Progenitor cell of endocrine pancreas (in vitro differentiated cells): ENCODE results near the gene KLF8. TPM values are rescaled to one million over a fixed set of nuclear protein-coding genes. Genes with fewer than 3 reads are reported as not detected.

Source experiments
- DNase-seq: peaks from one replicate; pipeline ENCODE4 v3.0.0; 2021; ENCODE audit warnings: low spot score; ENCODE audit not compliant: unreplicated experiment
- H3K27ac Mint-ChIP-seq: 2 replicates; pipeline ENCODE4 v1.8.0; 2021; ENCODE audit warnings: mild to moderate bottlenecking, moderate library complexity, mixed read lengths
- H3K27me3 Mint-ChIP-seq: 2 replicates; pipeline ENCODE4 v1.8.0; 2021; ENCODE audit warnings: mixed read lengths
- H3K36me3 Mint-ChIP-seq: 2 replicates; pipeline ENCODE4 v1.8.0; 2022; ENCODE audit warnings: mixed read lengths; ENCODE audit not compliant: insufficient read depth
- H3K4me1 Mint-ChIP-seq: 2 replicates; pipeline ENCODE4 v1.8.0; 2021; ENCODE audit warnings: low read depth, mixed read lengths
- H3K4me3 Mint-ChIP-seq: 2 replicates; pipeline ENCODE4 v1.8.0; 2021; ENCODE audit warnings: low read depth, mild to moderate bottlenecking, moderate library complexity, mixed read lengths
- H3K9me3 Mint-ChIP-seq: 2 replicates; pipeline ENCODE4 v1.8.0; 2021; ENCODE audit warnings: low read depth, mixed read lengths
- total RNA-seq: library from RNA; stranded (reverse); gene quantifications from 2 replicates; pipeline ENCODE4 v1.2.1, GENCODE V29; 2021
- TF ChIP-seq, protein P1 (sequence below): fragments of 200-600 bp; sonication (generic); IDR thresholded peaks from one replicate; pipeline ENCODE4 v1.5.0; 2021; ENCODE audit warnings: antibody characterized with exemption, mild to moderate bottlenecking; ENCODE audit not compliant: unreplicated experiment

The KLF8 gene
- total RNA-seq, 1 donor from 2014 or later: 4.7 TPM

- H3K4me3 Mint-ChIP-seq: no peak overlapping the region
- peaks cover 10% of the 10 kb centered on the region for H3K9me3 Mint-ChIP-seq
- peaks cover 1% of the 10 kb centered on the region for H3K4me1 Mint-ChIP-seq
- H3K27ac Mint-ChIP-seq: no peak overlapping the region
- H3K27me3 Mint-ChIP-seq: peaks cover 29% of the 10 kb centered on the region
- no peak for DNase-seq
- no peaks in the 10 kb centered on the region for H3K36me3 Mint-ChIP-seq
- TF ChIP-seq, protein P1, sequence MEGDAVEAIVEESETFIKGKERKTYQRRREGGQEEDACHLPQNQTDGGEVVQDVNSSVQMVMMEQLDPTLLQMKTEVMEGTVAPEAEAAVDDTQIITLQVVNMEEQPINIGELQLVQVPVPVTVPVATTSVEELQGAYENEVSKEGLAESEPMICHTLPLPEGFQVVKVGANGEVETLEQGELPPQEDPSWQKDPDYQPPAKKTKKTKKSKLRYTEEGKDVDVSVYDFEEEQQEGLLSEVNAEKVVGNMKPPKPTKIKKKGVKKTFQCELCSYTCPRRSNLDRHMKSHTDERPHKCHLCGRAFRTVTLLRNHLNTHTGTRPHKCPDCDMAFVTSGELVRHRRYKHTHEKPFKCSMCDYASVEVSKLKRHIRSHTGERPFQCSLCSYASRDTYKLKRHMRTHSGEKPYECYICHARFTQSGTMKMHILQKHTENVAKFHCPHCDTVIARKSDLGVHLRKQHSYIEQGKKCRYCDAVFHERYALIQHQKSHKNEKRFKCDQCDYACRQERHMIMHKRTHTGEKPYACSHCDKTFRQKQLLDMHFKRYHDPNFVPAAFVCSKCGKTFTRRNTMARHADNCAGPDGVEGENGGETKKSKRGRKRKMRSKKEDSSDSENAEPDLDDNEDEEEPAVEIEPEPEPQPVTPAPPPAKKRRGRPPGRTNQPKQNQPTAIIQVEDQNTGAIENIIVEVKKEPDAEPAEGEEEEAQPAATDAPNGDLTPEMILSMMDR: no peak
These were observed 1.5 kb downstream of the KLF8 start for GRCh38 chrX:56233682-56234081.

DNA sequence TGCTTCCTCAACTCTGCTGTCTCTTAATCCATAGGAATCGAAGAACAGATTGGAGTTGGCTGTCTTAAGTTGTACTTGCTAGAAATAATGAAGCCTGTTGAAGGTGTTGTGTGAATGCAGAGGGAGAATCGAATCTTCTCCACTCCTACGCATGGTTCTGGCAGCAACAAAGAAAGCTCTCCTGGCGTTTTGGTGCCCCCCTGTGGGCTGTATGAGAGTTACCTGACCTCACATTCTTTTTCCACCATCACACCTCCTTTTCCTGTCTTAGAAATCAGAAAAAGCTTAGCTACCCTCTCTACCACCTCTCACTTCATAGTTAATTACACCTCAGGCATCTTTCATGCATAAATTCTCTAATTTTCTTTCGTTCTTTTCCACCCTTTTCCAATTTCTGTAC, 16.3 kb downstream of the KLF8 start:
- Mint-ChIP-seq H3K36me3 (no peaks in the 10 kb centered on the region), H3K4me3 (no peak overlapping the region), H3K27me3 (no peaks in the 10 kb centered on the region), H3K9me3 (peaks cover 14% of the 10 kb centered on the region), H3K27ac (no peak overlapping the region), H3K4me1 (no peaks in the 10 kb centered on the region)
- DNase-seq: peak; percentile 22
- TF ChIP-seq, protein P1: peak; percentile 74

- Mint-ChIP-seq H3K4me3 (no peak overlapping the region), H3K9me3 (peaks cover 34% of the 10 kb centered on the region), H3K27ac (no peak overlapping the region), H3K27me3 (no peaks in the 10 kb centered on the region), H3K4me1 (no peaks in the 10 kb centered on the region), H3K36me3 (no peaks in the 10 kb centered on the region)
- DNase-seq: no peak
- TF ChIP-seq, protein P1: no peak
These were observed 21.9 kb downstream of the KLF8 start for GRCh38 chrX:56253832-56254703.

DNA sequence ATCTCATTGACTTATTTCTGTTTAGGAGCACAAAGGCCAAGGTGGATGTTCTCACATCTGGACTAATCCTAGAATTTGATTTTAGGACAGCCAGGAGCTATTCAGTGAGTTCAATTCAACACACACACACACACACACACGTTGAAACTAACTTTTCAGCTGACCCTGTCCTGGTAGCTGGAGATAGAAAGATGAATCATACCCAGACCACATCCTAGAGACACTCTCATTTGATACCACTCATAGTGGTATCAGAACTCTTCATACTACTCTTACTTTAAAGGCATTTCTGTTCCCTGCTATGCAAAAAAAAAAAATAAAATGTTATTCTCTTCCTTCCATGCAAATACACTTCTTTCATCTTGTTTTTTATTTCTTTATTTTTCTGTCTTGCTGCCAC, 36.7 kb downstream of the KLF8 start:
- Mint-ChIP-seq H3K4me3 (no peak overlapping the region), H3K9me3 (peaks cover 11% of the 10 kb centered on the region), H3K27ac (no peak overlapping the region), H3K4me1 (no peaks in the 10 kb centered on the region), H3K36me3 (no peaks in the 10 kb centered on the region), H3K27me3 (no peaks in the 10 kb centered on the region)
- TF ChIP-seq, protein P1: no peak
- no peak for DNase-seq

DNA sequence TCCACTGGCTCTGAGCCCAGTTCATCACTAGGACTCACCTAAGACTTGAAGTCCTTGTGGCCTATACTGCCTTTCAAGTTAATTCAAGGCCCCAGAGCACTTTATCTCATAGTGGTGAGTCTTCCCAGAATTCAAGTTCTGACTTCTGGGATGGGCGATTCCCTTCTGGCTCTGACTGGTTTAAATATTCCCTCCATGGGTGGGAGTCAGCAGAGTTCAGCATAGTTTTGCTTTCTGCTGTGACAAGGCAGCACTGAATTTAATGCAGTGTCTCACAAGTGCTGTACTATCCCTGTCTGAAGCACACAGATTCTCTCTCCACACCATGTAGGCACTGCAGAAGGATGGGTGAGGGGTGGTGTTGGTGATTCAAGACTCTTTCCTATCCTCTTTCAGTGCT, 46.5 kb downstream of the KLF8 start:
- Mint-ChIP-seq H3K27ac (no peak overlapping the region), H3K36me3 (peaks cover 1% of the 10 kb centered on the region), H3K4me3 (no peak overlapping the region), H3K9me3 (peaks cover 19% of the 10 kb centered on the region), H3K27me3 (no peaks in the 10 kb centered on the region), H3K4me1 (no peaks in the 10 kb centered on the region)
- TF ChIP-seq, protein P1: no peak
- DNase-seq: no peak
